Astrocyte (in vitro differentiated cells and primary cell): ENCODE data around the gene FAT1. TPM values are rescaled to one million over a fixed set of nuclear protein-coding genes. Genes with fewer than 3 reads are reported as not detected.
A peak's percentile ranks its signal among the peaks of the same experiment; 100 is the strongest.

Source experiments
- DNase-seq: peaks from one replicate; pipeline ENCODE4 v3.0.0-alpha.2; 2010; ENCODE audit warnings: low read depth
- FAIRE-seq: peaks from 2 replicates; lab custom pipeline; 2011; peaks lifted over from hg19 to GRCh38; lab: Jason Lieb, UNC
- H2AFZ ChIP-seq: 2 replicates; pipeline ENCODE4 v1.6.0; 2012; ENCODE audit warnings: low read depth, low read length, inconsistent platforms
- H3K27ac ChIP-seq: 2 replicates; pipeline ENCODE4 v1.5.1; 2011; ENCODE audit warnings: low read depth, low read length, inconsistent platforms
- H3K27me3 ChIP-seq: 2 replicates; pipeline ENCODE4 v1.6.0; 2011; ENCODE audit warnings: low read length, inconsistent platforms; ENCODE audit not compliant: insufficient read depth
- H3K36me3 ChIP-seq: 2 replicates; pipeline ENCODE4 v1.5.1; 2011; ENCODE audit warnings: low read length, inconsistent platforms; ENCODE audit not compliant: insufficient read depth
- H3K4me1 ChIP-seq: 2 replicates; pipeline ENCODE4 v1.5.1; 2011; ENCODE audit warnings: low read length, inconsistent platforms; ENCODE audit not compliant: insufficient read depth
- H3K4me2 ChIP-seq: 2 replicates; pipeline ENCODE4 v1.6.0; 2012; ENCODE audit warnings: low read length, inconsistent platforms
- H3K4me3 ChIP-seq: 2 replicates; pipeline ENCODE4 v1.5.1; 2011; ENCODE audit warnings: low read depth, mild to moderate bottlenecking, low read length, inconsistent platforms; ENCODE audit not compliant: insufficient read depth
- H3K79me2 ChIP-seq: 2 replicates; pipeline ENCODE4 v1.6.0; 2012; ENCODE audit warnings: mild to moderate bottlenecking, low read length, inconsistent platforms; ENCODE audit not compliant: insufficient read depth
- H3K9ac ChIP-seq: 2 replicates; pipeline ENCODE4 v1.6.0; 2012; ENCODE audit warnings: mild to moderate bottlenecking, low read length, inconsistent platforms
- H3K9me3 ChIP-seq: 2 replicates; pipeline ENCODE4 v1.5.1; 2012; ENCODE audit warnings: low read depth, mild to moderate bottlenecking, low read length, inconsistent platforms; ENCODE audit not compliant: insufficient read depth
- H4K20me1 ChIP-seq: 2 replicates; pipeline ENCODE4 v1.6.0; 2012; ENCODE audit warnings: low read length, inconsistent platforms; ENCODE audit not compliant: insufficient read depth
- H3K27ac Mint-ChIP-seq: one replicate; pipeline ENCODE4 v1.8.0; 2021; ENCODE audit warnings: mild to moderate bottlenecking, mixed read lengths; ENCODE audit not compliant: unreplicated experiment
- H3K27me3 Mint-ChIP-seq: one replicate; pipeline ENCODE4 v1.8.0; 2021; ENCODE audit warnings: low read depth, mixed read lengths; ENCODE audit not compliant: unreplicated experiment
- H3K36me3 Mint-ChIP-seq: one replicate; pipeline ENCODE4 v1.8.0; 2021; ENCODE audit warnings: low read depth, mixed read lengths; ENCODE audit not compliant: unreplicated experiment
- H3K4me1 Mint-ChIP-seq: one replicate; pipeline ENCODE4 v1.8.0; 2021; ENCODE audit warnings: low read depth, mixed read lengths; ENCODE audit not compliant: unreplicated experiment
- H3K4me3 Mint-ChIP-seq: one replicate; pipeline ENCODE4 v1.8.0; 2021; ENCODE audit warnings: mild to moderate bottlenecking, moderate library complexity, mixed read lengths; ENCODE audit not compliant: unreplicated experiment
- H3K9me3 Mint-ChIP-seq: one replicate; pipeline ENCODE4 v1.8.0; 2021; ENCODE audit warnings: mild to moderate bottlenecking, mixed read lengths; ENCODE audit not compliant: unreplicated experiment
- EZH2 ChIP-seq: IDR thresholded peaks from 2 replicates; pipeline ENCODE4 v1.6.1; 2012; ENCODE audit warnings: mild to moderate bottlenecking, low read length, inconsistent platforms; ENCODE audit not compliant: insufficient read depth
- total RNA-seq: library from RNA; stranded (reverse); gene quantifications from 2 replicates; pipeline ENCODE4 v1.2.1, GENCODE V29; 2021
- TF ChIP-seq, protein P1 (sequence below): IDR thresholded peaks from 2 replicates; pipeline ENCODE4 v1.5.1; 2011; ENCODE audit warnings: low read depth, mild to moderate bottlenecking, inconsistent platforms, low read length, moderate library complexity; ENCODE audit not compliant: insufficient read depth

FAT1 gene
- total RNA-seq, 1 donor from 2014 or later = 590 TPM

DNA sequence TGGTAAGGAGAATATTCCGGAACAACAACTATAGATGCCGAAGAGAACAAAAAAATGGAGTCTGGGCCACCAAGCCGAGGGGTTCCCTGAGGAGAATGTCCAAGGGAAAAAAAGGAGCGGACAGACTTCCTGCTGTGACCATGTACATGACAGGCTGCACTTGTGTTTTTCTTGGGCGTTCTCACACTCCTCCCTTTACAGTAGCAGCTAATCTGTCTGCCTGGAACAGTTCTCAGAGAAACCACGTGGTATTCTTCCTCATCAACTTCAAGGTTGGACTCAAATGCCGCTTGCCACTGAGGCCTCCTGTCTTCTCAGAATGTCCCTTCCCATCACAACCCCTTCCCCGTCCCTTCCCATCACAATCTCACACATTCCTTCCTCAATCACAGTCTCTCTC, 137.5 kb downstream of the FAT1 start:
- Histone ChIP-seq H2AFZ (no peak overlapping the region), H3K27me3 (no peaks in the 10 kb centered on the region), H3K36me3 (peaks cover 40% of the 10 kb centered on the region), H3K9me3 (no peaks in the 10 kb centered on the region), H3K4me3 (no peak overlapping the region), H3K4me1 (no peaks in the 10 kb centered on the region), H3K9ac (no peak overlapping the region), H3K4me2 (no peak overlapping the region), H3K79me2 (peaks cover 33% of the 10 kb centered on the region), H3K27ac (no peak overlapping the region), H4K20me1 (peaks cover 55% of the 10 kb centered on the region)
- H3K27ac Mint-ChIP-seq = peak overlapping the region; percentile 16
- H3K4me3 Mint-ChIP-seq = no peak overlapping the region
- no peaks in the 10 kb centered on the region for H3K9me3 Mint-ChIP-seq
- FAIRE-seq = no peak
- DNase-seq = no peak
- H3K27me3 Mint-ChIP-seq = no peaks in the 10 kb centered on the region
- H3K4me1 Mint-ChIP-seq = peaks cover 11% of the 10 kb centered on the region
- TF ChIP-seq, protein P1, sequence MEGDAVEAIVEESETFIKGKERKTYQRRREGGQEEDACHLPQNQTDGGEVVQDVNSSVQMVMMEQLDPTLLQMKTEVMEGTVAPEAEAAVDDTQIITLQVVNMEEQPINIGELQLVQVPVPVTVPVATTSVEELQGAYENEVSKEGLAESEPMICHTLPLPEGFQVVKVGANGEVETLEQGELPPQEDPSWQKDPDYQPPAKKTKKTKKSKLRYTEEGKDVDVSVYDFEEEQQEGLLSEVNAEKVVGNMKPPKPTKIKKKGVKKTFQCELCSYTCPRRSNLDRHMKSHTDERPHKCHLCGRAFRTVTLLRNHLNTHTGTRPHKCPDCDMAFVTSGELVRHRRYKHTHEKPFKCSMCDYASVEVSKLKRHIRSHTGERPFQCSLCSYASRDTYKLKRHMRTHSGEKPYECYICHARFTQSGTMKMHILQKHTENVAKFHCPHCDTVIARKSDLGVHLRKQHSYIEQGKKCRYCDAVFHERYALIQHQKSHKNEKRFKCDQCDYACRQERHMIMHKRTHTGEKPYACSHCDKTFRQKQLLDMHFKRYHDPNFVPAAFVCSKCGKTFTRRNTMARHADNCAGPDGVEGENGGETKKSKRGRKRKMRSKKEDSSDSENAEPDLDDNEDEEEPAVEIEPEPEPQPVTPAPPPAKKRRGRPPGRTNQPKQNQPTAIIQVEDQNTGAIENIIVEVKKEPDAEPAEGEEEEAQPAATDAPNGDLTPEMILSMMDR = no peak
- TF ChIP-seq EZH2 = no peak
- peaks cover 27% of the 10 kb centered on the region for H3K36me3 Mint-ChIP-seq

DNA sequence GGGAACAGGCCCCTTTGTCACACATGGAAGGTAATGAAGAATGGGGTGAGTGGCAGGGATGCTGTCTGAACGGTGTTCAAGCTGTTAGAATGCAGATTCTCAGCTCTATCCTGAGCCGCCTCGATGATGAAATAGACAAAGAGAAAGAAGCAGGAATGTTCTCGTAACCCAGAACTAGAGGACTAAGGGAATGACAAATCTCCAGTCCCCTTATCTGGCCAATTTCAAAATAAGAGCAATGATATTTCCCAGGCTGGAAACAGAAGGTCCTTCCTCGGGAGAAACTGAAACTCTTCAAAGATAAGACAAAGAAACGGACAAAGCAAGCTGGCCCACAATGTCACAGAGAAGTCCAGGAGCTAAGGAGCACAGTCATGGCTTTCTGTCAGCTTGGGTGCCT, 138.7 kb downstream of the FAT1 start:
- peaks cover 31% of the 10 kb centered on the region for H3K79me2 ChIP-seq
- peaks cover 52% of the 10 kb centered on the region for H4K20me1 ChIP-seq
- no peak overlapping the region for H3K9ac ChIP-seq
- H3K27ac ChIP-seq = no peak overlapping the region
- no peak overlapping the region for H3K4me3 ChIP-seq
- FAIRE-seq = no peak
- H3K4me1 Mint-ChIP-seq = peaks cover 11% of the 10 kb centered on the region
- no peaks in the 10 kb centered on the region for H3K4me1 ChIP-seq
- no peak overlapping the region for H3K4me2 ChIP-seq
- H3K4me3 Mint-ChIP-seq = no peak overlapping the region
- no peaks in the 10 kb centered on the region for H3K9me3 Mint-ChIP-seq
- no peaks in the 10 kb centered on the region for H3K9me3 ChIP-seq
- H2AFZ ChIP-seq = no peak overlapping the region
- DNase-seq = no peak
- no peak for TF ChIP-seq EZH2
- TF ChIP-seq, protein P1 = no peak
- no peaks in the 10 kb centered on the region for H3K27me3 ChIP-seq
- H3K36me3 Mint-ChIP-seq = peaks cover 27% of the 10 kb centered on the region
- H3K36me3 ChIP-seq = peaks cover 37% of the 10 kb centered on the region
- peak overlapping the region; percentile 66 for H3K27ac Mint-ChIP-seq
- no peaks in the 10 kb centered on the region for H3K27me3 Mint-ChIP-seq

DNA sequence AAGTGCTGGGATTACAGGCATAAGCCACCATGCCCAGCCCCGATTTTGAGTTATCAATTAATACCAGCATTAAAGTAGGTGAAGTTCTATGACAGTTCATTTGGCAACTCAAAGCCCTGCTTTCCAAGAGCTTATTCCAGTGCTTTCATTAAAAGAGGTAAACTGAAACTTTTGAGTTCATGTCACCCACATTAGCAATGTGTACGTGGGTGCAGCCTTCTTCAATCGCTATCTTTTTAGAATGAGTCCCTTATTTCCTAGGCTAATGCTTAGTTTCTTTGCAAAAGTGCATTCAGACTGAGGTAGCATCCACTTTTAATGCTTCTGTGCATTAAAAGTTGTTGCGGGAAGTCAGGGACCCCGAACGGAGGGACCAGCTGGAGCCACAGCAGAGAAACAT, 142.2 kb downstream of the FAT1 start:
- Mint-ChIP-seq H3K9me3 (no peaks in the 10 kb centered on the region), H3K27ac (no peak overlapping the region), H3K27me3 (no peaks in the 10 kb centered on the region), H3K36me3 (peaks cover 20% of the 10 kb centered on the region), H3K4me3 (no peak overlapping the region), H3K4me1 (peaks cover 7% of the 10 kb centered on the region)
- Histone ChIP-seq H3K36me3 (peaks cover 25% of the 10 kb centered on the region), H3K4me2 (no peak overlapping the region), H3K4me3 (no peak overlapping the region), H3K9me3 (no peaks in the 10 kb centered on the region), H3K9ac (no peak overlapping the region), H3K27ac (no peak overlapping the region), H4K20me1 (peaks cover 36% of the 10 kb centered on the region), H3K79me2 (peaks cover 24% of the 10 kb centered on the region), H3K4me1 (no peaks in the 10 kb centered on the region), H2AFZ (no peak overlapping the region), H3K27me3 (no peaks in the 10 kb centered on the region)
- DNase-seq = no peak
- FAIRE-seq = no peak
- TF ChIP-seq EZH2 = no peak
- TF ChIP-seq, protein P1 = no peak
